ENCODE measurements around the gene NTM.

DNA sequence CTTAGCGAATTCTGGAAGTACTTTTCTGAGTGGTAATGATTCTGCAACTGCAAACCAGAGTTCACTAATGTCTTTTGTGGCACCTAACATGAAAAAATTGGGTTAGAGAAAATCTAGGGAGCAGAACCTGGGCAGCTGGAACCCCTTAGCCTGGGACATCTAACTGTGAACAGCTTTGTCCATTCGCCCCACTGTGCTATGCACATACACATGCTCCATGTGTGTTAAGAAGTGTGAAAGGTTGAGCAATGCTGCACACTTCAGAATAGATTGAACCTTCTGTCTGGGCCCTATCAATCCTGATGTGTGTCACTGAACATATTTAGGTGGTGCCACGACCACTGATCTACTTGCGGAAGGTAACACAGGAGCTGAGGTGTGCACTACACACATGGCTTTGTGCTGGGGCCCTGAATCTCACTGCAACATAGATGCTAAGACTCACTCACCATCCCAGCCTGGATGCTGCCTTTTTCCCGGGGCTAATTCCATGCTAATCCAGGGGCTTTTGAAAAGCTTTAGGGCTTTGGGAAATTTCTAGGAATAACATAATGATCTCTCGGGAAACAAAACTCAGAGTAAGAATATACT lies 976.2 kb downstream of the NTM start:
- TF ChIP-seq, protein P1, sequence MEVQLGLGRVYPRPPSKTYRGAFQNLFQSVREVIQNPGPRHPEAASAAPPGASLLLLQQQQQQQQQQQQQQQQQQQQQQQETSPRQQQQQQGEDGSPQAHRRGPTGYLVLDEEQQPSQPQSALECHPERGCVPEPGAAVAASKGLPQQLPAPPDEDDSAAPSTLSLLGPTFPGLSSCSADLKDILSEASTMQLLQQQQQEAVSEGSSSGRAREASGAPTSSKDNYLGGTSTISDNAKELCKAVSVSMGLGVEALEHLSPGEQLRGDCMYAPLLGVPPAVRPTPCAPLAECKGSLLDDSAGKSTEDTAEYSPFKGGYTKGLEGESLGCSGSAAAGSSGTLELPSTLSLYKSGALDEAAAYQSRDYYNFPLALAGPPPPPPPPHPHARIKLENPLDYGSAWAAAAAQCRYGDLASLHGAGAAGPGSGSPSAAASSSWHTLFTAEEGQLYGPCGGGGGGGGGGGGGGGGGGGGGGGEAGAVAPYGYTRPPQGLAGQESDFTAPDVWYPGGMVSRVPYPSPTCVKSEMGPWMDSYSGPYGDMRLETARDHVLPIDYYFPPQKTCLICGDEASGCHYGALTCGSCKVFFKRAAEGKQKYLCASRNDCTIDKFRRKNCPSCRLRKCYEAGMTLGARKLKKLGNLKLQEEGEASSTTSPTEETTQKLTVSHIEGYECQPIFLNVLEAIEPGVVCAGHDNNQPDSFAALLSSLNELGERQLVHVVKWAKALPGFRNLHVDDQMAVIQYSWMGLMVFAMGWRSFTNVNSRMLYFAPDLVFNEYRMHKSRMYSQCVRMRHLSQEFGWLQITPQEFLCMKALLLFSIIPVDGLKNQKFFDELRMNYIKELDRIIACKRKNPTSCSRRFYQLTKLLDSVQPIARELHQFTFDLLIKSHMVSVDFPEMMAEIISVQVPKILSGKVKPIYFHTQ (CRISPR knock-in tag; IDR thresholded peaks at IDR 0.05), result no peak
- TF ChIP-seq ZNF121 (CRISPR knock-in tag; IDR thresholded peaks at IDR 0.05) (no peak), NR1H2 (CRISPR knock-in tag; IDR thresholded peaks at IDR 0.05) (no peak), ZBTB21 (CRISPR knock-in tag; IDR thresholded peaks at IDR 0.05; ENCODE audit: borderline replicate concordance) (no peak), CBFB (CRISPR knock-in tag; IDR thresholded peaks at IDR 0.05; ENCODE audit: low read depth) (no peak)
- TF ChIP-seq, protein P2, sequence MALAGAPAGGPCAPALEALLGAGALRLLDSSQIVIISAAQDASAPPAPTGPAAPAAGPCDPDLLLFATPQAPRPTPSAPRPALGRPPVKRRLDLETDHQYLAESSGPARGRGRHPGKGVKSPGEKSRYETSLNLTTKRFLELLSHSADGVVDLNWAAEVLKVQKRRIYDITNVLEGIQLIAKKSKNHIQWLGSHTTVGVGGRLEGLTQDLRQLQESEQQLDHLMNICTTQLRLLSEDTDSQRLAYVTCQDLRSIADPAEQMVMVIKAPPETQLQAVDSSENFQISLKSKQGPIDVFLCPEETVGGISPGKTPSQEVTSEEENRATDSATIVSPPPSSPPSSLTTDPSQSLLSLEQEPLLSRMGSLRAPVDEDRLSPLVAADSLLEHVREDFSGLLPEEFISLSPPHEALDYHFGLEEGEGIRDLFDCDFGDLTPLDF (CRISPR knock-in tag; IDR thresholded peaks at IDR 0.05), result no peak
- TF ChIP-seq, protein P3, sequence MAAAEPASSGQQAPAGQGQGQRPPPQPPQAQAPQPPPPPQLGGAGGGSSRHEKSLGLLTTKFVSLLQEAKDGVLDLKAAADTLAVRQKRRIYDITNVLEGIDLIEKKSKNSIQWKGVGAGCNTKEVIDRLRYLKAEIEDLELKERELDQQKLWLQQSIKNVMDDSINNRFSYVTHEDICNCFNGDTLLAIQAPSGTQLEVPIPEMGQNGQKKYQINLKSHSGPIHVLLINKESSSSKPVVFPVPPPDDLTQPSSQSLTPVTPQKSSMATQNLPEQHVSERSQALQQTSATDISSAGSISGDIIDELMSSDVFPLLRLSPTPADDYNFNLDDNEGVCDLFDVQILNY (CRISPR knock-in tag; IDR thresholded peaks at IDR 0.05), result no peak
- TF ChIP-seq, protein P4, sequence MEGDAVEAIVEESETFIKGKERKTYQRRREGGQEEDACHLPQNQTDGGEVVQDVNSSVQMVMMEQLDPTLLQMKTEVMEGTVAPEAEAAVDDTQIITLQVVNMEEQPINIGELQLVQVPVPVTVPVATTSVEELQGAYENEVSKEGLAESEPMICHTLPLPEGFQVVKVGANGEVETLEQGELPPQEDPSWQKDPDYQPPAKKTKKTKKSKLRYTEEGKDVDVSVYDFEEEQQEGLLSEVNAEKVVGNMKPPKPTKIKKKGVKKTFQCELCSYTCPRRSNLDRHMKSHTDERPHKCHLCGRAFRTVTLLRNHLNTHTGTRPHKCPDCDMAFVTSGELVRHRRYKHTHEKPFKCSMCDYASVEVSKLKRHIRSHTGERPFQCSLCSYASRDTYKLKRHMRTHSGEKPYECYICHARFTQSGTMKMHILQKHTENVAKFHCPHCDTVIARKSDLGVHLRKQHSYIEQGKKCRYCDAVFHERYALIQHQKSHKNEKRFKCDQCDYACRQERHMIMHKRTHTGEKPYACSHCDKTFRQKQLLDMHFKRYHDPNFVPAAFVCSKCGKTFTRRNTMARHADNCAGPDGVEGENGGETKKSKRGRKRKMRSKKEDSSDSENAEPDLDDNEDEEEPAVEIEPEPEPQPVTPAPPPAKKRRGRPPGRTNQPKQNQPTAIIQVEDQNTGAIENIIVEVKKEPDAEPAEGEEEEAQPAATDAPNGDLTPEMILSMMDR (IDR thresholded peaks at IDR 0.05), result no peak
- TF ChIP-seq, protein P5, sequence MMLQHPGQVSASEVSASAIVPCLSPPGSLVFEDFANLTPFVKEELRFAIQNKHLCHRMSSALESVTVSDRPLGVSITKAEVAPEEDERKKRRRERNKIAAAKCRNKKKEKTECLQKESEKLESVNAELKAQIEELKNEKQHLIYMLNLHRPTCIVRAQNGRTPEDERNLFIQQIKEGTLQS (CRISPR knock-in tag; conservative IDR thresholded peaks at IDR 0.05), result no peak
- TF ChIP-seq, protein P6, sequence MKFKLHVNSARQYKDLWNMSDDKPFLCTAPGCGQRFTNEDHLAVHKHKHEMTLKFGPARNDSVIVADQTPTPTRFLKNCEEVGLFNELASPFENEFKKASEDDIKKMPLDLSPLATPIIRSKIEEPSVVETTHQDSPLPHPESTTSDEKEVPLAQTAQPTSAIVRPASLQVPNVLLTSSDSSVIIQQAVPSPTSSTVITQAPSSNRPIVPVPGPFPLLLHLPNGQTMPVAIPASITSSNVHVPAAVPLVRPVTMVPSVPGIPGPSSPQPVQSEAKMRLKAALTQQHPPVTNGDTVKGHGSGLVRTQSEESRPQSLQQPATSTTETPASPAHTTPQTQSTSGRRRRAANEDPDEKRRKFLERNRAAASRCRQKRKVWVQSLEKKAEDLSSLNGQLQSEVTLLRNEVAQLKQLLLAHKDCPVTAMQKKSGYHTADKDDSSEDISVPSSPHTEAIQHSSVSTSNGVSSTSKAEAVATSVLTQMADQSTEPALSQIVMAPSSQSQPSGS (CRISPR knock-in tag; IDR thresholded peaks at IDR 0.05; ENCODE audit: borderline replicate concordance, low read depth), result no peak
- TF ChIP-seq, protein P7, sequence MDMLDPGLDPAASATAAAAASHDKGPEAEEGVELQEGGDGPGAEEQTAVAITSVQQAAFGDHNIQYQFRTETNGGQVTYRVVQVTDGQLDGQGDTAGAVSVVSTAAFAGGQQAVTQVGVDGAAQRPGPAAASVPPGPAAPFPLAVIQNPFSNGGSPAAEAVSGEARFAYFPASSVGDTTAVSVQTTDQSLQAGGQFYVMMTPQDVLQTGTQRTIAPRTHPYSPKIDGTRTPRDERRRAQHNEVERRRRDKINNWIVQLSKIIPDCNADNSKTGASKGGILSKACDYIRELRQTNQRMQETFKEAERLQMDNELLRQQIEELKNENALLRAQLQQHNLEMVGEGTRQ (CRISPR knock-in tag; IDR thresholded peaks at IDR 0.05), result no peak
- TF ChIP-seq, protein P8, sequence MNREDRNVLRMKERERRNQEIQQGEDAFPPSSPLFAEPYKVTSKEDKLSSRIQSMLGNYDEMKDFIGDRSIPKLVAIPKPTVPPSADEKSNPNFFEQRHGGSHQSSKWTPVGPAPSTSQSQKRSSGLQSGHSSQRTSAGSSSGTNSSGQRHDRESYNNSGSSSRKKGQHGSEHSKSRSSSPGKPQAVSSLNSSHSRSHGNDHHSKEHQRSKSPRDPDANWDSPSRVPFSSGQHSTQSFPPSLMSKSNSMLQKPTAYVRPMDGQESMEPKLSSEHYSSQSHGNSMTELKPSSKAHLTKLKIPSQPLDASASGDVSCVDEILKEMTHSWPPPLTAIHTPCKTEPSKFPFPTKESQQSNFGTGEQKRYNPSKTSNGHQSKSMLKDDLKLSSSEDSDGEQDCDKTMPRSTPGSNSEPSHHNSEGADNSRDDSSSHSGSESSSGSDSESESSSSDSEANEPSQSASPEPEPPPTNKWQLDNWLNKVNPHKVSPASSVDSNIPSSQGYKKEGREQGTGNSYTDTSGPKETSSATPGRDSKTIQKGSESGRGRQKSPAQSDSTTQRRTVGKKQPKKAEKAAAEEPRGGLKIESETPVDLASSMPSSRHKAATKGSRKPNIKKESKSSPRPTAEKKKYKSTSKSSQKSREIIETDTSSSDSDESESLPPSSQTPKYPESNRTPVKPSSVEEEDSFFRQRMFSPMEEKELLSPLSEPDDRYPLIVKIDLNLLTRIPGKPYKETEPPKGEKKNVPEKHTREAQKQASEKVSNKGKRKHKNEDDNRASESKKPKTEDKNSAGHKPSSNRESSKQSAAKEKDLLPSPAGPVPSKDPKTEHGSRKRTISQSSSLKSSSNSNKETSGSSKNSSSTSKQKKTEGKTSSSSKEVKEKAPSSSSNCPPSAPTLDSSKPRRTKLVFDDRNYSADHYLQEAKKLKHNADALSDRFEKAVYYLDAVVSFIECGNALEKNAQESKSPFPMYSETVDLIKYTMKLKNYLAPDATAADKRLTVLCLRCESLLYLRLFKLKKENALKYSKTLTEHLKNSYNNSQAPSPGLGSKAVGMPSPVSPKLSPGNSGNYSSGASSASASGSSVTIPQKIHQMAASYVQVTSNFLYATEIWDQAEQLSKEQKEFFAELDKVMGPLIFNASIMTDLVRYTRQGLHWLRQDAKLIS (CRISPR knock-in tag; IDR thresholded peaks at IDR 0.05; ENCODE audit: borderline replicate concordance), result no peak
- TF ChIP-seq, protein P9, sequence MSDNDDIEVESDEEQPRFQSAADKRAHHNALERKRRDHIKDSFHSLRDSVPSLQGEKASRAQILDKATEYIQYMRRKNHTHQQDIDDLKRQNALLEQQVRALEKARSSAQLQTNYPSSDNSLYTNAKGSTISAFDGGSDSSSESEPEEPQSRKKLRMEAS (CRISPR knock-in tag; IDR thresholded peaks at IDR 0.05), result no peak
- TF ChIP-seq, protein P10, sequence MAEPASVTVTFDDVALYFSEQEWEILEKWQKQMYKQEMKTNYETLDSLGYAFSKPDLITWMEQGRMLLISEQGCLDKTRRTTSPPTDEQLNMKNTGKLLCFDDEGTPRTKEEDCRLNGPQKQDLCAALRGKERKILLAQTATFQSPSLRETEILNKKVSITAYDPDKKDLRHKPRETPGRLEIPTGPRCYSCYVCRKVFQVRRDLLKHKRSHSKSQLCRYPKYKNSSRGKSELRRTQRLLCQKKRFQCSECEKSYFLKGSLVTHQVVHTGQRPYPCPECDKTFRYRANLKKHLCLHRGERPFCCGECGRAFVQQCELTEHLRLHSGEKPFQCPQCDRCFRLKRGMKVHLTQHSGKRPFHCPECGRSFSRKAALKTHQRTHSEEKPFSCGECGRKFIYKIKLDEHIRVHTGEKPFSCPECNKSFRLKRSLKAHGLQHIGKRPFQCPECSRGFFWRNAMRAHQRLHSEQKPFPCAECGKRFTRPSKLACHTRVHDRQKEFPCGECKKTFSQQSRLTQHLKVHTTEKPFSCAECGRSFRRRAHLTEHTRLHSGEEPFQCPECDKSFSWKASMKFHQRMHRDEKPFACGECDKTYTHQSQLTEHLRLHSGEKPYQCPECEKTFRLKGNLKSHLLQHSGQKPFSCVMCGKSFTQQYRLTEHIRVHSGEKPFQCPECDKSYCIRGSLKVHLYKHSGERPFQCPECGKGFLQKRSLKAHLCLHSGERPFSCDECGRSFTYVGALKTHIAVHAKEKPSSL (CRISPR knock-in tag; conservative IDR thresholded peaks at IDR 0.05), result no peak
